Stimulated activated CD4-positive, alpha-beta T cell treated with anti-CD3 and anti-CD28 coated beads, TNF-alpha, amount 100 ng/mL, for 1 hour (primary cell): Measurements from ENCODE around the gene PHLPP1.
"Not testable (repeated sequence)": the region's sequence is repeated elsewhere in the genome, so short reads cannot be mapped to it uniquely, and the experiment has no call there.

ENCODE experiments used
- DNase-seq, 3 donors: peaks; one replicate each; pipeline ENCODE4 v3.0.0-alpha.2; 2020; ENCODE audit warnings: low read depth in 3 of 3, low spot score in 1 of 3

PHLPP1 gene

GRCh38 chr18:62715436-62715758 lies at the start of gene PHLPP1:
Gene PHLPP1 (plus strand): TSS chr18:62715541. CDS start chr18:62715684, 143 bp downstream.
- peak in 1 of 3 donors; percentile 11 for DNase-seq

DNA sequence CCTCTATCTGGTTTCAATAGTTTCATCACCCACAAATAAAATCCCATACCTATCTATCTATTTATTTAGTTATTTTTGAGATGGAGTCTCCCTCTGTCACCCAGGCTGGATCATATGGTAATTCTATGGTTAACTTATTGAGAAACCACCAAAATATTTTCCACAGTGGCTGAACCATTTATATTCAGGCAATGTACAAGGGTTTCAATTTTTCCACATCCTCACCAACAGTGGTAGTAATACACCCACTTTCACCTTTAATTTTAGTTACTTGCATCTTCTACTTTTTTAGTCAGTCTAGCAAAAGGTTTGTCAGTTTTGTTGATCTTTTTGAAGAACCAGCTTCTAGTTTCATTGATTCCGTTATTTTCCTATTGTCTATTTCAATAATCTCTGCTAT lies 46.1 kb upstream of the PHLPP1 start:
- no peak for DNase-seq

- DNase-seq = no peak
Observed at GRCh38 chr18:62670573-62670972, 44.8 kb upstream of the PHLPP1 start.

GRCh38 chr18:62672600-62672999 lies 42.7 kb upstream of the PHLPP1 start:
- DNase-seq = no peak

DNA sequence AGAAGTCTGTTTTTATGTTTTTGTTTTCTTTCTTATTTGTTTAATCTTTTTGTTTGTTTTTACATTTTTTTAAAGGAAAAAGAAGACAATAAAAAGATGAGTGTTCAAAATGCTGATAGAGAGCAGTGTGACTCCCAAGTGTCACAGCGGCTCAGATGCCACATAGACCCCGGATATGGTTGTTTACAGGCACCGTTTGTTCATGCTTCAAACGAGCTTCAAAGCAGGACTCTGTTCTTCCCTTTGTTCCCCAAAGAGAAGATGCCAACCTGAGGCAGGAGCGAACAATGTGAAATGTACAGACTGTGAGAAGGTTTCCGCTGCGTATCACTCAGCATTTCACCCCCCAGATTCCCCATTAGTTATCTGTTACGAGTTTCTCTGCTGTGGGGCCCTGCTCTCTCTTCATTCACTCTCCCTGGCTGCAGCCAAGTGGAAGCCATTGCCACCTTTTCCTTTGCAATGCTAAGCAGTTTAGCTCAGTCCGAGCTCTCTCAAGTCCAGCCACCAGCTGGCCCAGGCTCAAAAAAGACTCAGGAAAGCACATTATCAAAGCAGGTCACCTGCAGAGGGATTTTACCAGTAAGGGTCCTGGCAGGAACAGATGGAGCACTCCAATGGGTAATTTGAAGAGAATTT lies 36.4 kb upstream of the PHLPP1 start:
- DNase-seq = no peak

DNA sequence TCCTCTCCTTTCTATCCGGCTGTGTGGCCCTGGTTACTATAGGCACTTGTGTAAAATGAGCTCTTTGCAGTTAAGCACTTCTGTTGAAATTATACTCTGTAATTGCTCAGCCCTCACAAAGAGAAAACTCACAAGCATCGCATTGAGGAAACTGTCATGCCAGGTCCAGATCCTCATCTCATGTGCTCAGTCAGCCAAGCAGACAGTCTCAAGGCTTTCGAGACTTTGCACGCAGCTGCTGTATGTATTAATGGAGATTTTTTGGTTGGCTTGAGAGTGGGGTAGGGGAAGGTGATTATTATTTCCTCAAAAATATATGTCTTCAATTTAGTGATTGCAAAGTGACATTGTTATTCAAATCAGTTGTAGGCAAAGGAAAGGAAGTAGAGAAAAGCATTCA lies 33.0 kb upstream of the PHLPP1 start:
- DNase-seq = no peak

DNA sequence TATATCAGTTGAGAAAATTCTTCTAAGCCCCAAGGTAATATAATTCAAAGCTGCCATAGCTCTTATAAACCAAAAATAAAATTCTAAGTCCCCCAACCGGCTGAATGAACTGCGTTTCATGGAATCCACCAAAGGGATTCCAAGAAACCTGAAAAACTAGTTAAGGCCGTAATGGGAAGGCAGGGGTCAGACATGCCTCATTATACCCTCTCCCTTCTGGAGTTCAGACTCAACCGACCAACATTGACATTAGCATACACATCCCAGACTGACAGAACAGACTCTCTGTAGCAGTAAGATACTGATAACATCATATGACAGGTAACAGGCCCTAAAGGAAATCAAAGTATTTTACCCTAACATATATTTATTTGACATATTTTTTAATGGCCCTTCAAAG lies 31.4 kb upstream of the PHLPP1 start:
- no peak for DNase-seq

GRCh38 chr18:62688743-62689317 lies 26.5 kb upstream of the PHLPP1 start:
- no peak for DNase-seq

GRCh38 chr18:62690236-62690815 lies 25.0 kb upstream of the PHLPP1 start:
- DNase-seq = no peak

- no peak for DNase-seq
Observed at GRCh38 chr18:62693659-62694058, 21.7 kb upstream of the PHLPP1 start.

DNA sequence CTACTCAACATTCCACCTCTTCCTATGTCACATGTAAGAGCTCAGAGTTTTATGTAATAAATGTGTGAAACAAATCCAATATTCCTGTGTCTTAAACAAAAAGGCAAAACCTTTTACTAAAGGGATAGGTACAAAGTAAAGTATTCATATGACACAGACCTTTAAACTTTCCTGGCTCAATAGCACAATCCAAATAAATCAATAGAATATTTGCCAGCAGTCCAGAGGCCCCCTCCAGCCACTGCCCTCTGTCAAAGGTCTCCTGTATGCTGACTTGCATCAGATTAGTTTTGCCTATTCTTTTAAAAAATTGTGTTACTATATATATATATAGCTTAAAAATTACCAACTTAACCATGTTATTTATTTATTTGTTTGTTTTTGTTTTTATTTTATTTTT lies 17.7 kb upstream of the PHLPP1 start:
- no peak for DNase-seq

- no peak for DNase-seq
Observed at GRCh38 chr18:62702259-62702658, 13.1 kb upstream of the PHLPP1 start.

GRCh38 chr18:62706879-62707278 lies 8.5 kb upstream of the PHLPP1 start:
- not testable (repeated sequence) for DNase-seq

DNA sequence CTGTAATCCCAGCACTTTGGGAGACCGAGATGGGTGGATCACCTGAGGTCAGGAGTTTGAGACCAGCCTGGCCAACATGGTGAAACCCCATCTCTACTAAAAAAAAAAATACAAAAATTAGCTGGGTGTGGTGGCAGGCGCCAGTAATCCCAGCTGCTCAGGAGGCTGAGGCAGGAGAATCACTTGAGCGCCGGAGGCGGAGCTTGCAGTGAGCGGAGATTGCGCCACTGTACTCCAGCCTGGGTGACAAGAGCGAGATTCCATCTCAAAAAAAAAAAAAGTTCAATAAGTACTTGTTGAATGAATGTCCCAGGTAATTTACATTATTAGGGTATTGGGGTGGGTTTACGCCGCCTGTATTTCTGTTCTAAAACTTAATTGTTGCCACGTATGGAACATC lies 5.4 kb upstream of the PHLPP1 start:
- DNase-seq = not testable (repeated sequence)

GRCh38 chr18:62710417-62710816 lies 4.9 kb upstream of the PHLPP1 start:
- no peak for DNase-seq

- DNase-seq = no peak
Observed at GRCh38 chr18:62711781-62712180, 3.6 kb upstream of the PHLPP1 start.

DNA sequence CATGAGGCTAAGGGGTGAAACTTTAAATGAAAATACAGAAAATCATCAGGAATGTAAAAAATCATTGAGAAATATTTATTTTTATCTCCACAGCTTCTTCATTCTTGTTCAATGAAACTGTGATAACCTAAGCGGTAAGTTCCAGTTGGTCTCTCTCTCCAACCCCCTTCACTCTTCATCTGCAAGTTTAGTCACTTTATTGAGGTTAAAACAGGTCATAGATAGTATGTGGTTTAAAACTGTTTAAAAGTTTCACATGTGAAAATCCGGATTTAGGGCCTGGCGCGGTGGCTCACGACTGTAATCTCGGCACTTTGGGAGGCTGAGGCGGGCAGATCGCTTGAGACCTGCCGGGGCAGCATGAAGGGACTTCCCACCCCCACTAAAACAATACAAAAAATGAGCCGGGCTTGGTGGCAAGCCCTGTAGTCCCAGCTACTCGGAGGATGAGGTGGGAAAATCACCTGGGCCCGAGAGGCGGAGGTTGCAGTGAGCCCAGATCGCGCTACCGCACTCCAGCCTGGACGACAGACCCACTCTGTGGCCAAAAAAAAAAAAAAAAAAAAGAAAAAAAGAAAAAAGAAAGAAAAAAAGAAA lies 1.6 kb upstream of the PHLPP1 start:
- DNase-seq = no peak

DNA sequence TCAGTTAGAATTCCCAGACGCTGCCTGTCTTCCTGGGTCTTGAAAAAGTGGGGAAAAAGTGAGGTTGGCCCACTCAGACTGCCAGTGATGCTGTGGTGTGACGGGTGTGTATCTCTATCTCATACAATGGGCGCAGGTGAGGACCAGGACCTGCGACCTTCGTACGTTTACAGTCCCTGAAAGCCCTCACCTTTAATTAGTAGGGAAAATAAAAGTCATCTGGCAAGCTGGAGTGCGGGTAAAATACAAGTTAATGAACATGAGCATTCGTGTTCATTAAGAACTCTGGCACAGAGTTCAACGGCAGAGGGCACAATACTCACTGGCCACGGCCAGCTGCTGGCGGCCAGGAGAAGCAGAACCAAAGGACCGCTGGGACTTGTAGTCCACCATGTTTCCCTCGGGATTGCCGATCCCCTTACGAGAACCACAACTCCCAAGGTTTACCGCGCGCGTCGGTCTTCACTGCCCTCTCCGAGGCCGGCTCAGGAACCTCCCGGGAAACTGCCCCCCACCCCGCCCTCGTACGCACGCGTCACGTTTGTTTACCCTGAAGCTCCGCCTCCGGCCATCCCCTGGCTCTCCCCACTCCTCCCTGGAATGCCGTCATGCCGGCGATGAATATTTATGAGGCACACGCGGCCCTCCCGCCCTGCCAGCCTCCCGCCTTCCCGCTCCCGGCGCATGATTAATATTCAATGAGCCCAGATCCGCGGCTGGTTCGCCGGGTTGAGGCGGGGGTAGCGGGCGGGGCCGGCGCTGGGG lies 488 bp upstream of the PHLPP1 start:
- DNase-seq = peak; percentile 75 to 78 (median 76)

DNA sequence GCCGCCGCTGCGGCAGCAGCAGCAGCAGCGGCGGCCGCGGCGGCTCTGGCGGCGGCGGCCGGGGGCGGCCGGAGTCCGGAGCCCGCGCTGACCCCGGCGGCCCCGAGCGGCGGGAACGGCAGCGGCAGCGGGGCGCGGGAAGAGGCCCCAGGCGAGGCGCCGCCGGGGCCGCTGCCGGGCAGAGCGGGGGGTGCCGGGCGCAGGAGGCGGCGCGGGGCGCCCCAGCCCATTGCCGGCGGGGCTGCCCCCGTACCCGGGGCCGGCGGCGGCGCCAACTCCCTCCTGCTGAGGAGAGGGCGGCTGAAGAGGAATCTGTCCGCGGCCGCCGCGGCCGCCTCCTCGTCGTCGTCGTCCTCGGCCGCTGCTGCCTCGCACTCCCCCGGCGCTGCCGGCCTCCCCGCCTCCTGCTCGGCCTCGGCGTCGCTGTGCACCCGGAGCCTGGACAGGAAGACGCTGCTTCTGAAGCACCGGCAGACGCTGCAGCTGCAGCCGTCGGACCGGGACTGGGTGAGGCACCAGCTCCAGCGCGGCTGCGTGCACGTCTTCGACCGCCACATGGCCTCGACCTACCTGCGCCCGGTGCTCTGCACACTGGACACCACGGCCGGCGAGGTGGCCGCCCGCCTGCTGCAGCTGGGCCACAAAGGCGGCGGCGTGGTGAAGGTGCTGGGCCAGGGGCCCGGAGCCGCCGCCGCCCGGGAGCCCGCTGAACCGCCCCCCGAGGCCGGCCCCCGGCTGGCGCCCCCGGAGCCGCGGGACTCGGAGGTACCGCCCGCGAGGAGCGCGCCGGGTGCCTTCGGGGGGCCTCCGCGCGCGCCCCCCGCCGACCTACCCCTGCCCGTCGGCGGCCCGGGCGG lies 646 bp downstream of the PHLPP1 start:
- DNase-seq = peak in 2 of 3 donors; percentile 14 to 24

DNA sequence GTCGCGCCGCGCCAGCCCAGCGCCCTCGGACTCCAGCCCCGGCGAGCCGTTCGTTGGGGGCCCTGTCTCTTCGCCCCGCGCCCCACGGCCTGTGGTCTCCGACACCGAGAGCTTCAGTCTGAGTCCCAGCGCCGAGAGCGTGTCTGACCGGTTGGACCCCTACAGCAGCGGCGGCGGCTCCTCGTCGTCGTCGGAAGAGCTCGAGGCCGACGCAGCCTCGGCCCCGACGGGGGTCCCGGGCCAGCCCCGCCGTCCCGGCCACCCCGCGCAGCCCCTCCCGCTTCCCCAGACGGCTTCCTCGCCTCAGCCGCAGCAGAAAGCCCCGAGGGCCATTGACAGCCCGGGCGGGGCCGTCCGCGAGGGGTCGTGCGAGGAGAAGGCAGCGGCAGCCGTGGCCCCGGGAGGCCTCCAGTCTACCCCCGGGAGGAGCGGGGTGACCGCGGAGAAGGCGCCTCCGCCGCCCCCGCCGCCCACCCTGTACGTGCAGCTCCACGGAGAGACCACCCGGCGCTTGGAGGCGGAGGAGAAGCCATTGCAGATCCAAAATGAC lies 1.4 kb downstream of the PHLPP1 start:
- DNase-seq = peak in 1 of 3 donors; percentile 28
